T-helper 1 cell treated with Interleukin-12 subunit alpha and Interleukin-12 subunit beta and Interleukin-4 antibody, amounts not matched to agents 30 ng/mL and 1 ng/mL, for 36 hours (primary cell): ENCODE results near the gene UGT1A3. TPM values are rescaled to one million over a fixed set of nuclear protein-coding genes. Genes with fewer than 3 reads are reported as not detected.

Experiments used
- intact Hi-C: fragments of 100-400 bp; cut with micrococcal nuclease; formaldehyde crosslinking; loops from one replicate; pipeline ENCODE4 v1.15.1; 2024
- total RNA-seq: library from RNA; stranded (reverse); gene quantifications from 2 replicates; pipeline ENCODE4 v1.2.3, GENCODE V29; 2022

The UGT1A3 gene
- total RNA-seq, 1 donor from 2014 or later: not detected

DNA sequence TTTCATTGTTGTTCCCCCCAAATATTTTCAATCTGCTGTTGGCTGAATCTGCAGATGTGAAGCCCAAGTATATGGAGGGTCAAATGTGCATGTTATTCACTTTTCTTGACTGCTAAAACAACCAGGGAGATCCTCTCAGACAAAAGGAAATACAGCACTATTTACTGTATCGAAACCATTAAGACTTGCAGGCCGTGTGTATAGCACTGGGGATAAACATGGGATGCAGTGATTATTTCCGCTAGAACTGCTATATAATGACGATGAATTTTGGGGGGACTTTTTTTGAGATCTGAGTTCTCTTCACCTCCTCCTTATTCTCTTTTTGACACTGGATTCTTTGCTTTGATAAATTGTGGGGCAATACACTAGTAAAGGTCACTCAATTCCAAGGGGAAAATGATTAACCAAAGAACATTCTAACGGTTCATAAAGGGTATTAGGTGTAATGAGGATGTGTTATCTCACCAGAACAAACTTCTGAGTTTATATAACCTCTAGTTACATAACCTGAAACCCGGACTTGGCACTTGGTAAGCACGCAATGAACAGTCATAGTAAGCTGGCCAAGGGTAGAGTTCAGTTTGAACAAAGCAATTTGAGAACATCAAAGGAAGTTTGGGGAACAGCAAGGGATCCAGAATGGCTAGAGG lies 27.7 kb downstream of the UGT1A3 start:
- intact Hi-C loops: no loop called here

GRCh38 chr2:233758141-233758540 lies 29.3 kb downstream of the UGT1A3 start:
- intact Hi-C loops: no loop called here

DNA sequence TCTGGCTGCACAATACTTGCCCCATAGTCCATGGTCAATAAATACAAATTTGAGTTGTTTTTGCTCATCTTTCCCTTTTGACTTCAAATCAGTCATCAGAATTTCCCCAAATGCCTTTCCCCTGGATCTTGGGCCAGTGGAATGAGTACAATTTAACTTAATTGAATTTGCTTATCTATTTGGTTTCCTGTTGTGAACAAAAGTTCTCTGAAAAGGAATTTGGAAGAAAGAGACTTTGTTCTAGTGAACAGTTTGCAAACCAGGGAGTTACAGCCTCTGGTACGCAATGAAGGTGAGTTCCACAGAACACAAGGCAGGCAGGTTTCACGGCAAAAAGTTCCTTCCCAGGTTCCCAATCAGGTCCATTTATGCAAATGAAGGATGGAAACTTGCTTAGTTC lies 30.0 kb downstream of the UGT1A3 start:
- intact Hi-C loops: no loop called here

- intact Hi-C loops: no loop called here
These were observed 31.2 kb downstream of the UGT1A3 start, which contains the start of gene UGT1A1 for GRCh38 chr2:233760043-233760442. Gene UGT1A1, plus strand, starts transcription at chr2:233760270. Its CDS starts 18 bp downstream, at chr2:233760288.

DNA sequence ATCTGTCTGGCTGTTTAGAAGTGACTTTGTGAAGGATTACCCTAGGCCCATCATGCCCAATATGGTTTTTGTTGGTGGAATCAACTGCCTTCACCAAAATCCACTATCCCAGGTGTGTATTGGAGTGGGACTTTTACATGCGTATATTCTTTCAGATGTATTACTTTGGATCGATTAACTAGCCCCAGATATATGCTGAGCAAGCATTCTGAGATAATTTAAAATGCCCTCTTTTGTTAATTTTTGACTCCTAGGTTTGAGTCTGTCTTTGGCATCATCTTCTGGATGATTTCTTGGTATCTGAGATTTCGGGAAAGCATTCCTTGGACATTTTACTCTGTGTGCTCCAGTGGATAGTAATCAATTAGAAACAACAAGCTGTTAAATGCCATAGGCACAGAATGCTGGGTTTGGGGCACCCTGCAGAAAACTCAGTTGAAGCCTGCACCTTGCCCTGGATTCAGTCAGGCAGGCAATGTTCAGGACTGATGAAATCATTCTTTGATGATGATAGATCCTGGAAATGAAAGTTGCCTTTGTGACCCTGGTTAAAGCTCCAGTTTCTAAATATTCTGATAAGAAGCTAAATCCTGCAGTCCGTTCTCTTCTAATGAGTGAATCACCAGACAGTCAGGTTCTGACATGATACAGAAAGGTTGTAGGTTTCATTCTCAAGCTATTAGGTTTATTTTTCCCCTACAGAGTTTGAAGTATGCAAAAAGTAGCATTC lies 32.4 kb downstream of the UGT1A3 start:
- intact Hi-C loops: no loop called here

DNA sequence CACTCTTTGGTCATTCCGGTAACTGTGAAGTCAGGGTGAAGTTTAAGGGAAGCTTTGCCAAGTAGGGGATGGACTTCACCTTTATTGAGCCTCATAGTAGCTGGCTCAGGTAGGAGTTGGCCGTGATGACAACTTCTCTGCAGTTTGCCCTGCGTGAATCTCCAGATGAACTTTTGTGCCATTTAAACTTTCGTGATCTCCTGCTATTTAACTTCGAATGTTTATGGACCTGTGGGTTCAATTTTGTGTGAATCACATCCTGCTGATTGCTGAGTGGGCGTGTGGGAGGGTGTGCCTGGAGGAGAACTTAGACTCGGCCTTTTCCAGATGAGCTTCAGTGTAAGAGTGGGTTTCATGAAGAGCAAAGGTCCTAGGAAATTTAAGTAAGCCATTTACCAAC lies 35.4 kb downstream of the UGT1A3 start:
- intact Hi-C loops: no loop called here

DNA sequence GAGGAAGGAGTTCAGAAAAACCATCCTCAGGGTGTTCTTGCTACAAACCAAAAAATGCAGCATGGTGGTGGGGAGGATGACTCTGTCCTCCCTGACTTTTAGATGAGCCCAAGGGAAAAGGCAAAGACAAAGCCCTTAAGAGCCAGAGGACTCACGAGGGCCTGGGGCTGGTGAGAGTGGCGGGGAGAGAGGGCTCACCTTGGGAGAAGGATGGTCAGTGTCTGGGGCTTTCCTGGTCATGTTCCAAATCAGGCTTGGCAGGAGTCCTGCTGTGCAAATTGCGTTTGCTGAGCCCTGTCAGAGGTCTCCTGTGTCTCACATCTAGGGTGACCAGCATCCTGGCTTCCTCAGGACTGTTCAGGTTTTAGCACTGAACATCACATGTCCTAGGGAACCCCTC lies 35.9 kb downstream of the UGT1A3 start:
- intact Hi-C loops: no loop called here

GRCh38 chr2:233766416-233766815 lies 37.6 kb downstream of the UGT1A3 start:
- intact Hi-C loops: no loop called here

- intact Hi-C loops: no loop called here
These were observed 39.2 kb downstream of the UGT1A3 start for GRCh38 chr2:233768076-233768475.

GRCh38 chr2:233769260-233769659 lies 40.4 kb downstream of the UGT1A3 start:
- intact Hi-C loops: no loop called here

DNA sequence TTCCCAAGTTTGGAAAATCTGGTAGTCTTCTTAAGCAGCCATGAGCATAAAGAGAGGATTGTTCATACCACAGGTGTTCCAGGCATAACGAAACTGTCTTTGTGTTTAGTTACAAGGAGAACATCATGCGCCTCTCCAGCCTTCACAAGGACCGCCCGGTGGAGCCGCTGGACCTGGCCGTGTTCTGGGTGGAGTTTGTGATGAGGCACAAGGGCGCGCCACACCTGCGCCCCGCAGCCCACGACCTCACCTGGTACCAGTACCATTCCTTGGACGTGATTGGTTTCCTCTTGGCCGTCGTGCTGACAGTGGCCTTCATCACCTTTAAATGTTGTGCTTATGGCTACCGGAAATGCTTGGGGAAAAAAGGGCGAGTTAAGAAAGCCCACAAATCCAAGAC lies 43.3 kb downstream of the UGT1A3 start:
- intact Hi-C loops: no loop called here

DNA sequence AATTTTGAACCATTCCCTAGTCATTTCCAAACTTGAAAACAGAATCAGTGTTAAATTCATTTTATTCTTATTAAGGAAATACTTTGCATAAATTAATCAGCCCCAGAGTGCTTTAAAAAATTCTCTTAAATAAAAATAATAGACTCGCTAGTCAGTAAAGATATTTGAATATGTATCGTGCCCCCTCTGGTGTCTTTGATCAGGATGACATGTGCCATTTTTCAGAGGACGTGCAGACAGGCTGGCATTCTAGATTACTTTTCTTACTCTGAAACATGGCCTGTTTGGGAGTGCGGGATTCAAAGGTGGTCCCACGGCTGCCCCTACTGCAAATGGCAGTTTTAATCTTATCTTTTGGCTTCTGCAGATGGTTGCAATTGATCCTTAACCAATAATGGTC lies 43.7 kb downstream of the UGT1A3 start:
- intact Hi-C loops: no loop called here

DNA sequence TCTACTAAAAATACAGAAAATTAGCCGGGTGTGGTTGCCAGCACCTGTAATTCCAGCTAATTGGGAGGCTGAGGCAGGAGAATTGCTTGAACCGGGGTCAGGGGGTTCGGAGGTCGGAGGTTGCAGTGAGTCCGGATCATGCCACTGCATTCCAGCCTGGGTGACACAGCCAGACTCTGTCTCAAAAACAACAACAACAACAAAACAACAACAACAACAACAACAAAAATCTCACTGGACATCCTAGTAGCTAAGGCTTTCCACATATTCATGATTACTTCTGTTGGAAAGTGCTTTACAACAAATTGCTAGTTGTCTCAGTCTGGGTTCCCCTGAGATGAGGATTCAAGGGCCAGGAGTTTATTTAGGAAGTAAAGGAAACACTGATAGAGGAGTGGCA lies 45.0 kb downstream of the UGT1A3 start:
- intact Hi-C loops: no loop called here

DNA sequence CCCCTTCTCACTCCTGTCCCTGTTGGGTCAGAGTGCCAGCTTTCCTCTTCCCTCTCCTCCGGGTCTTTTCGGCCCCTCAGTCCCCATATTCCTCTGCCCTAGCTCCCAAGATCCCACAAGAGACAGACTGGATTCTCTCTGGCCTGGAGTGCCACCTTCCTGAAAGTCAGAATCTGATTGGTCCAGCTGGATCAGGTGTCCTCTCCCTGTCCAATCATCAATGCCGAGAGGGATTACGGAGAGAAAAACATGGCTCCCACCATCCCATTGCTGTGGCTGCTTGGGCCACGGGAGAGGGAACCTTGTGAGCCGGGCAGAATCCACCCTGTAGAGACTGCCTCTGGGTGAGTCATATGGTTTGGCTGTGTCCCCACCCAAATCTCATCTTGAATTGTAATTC lies 46.6 kb downstream of the UGT1A3 start:
- intact Hi-C loops: no loop called here

- intact Hi-C loops: no loop called here
These were observed 49.2 kb downstream of the UGT1A3 start, which contains the start of gene MROH2A for GRCh38 chr2:233778030-233778429. Gene MROH2A, plus strand, starts transcription at chr2:233778330. Its CDS starts 1,029 bp downstream, at chr2:233779359.

DNA sequence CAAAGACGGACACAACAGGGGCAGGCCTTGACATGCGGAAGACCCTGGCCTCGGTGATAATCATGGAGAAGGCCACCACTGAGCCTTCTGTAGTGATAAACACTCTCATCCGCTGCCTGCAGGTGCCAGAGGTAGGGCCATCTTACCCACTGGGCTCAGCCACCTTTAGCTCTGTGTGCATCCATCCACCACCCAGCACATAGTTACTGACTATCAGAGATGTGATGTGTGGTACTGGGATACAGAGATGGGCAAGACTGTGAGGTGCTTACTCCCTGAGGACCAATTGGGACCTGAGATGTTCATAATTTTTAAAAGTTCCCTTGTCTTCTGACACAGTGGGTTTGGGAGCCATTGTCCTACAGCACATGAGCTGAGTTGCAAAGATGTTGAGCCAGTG lies 50.9 kb downstream of the UGT1A3 start:
- intact Hi-C loops: no loop called here

DNA sequence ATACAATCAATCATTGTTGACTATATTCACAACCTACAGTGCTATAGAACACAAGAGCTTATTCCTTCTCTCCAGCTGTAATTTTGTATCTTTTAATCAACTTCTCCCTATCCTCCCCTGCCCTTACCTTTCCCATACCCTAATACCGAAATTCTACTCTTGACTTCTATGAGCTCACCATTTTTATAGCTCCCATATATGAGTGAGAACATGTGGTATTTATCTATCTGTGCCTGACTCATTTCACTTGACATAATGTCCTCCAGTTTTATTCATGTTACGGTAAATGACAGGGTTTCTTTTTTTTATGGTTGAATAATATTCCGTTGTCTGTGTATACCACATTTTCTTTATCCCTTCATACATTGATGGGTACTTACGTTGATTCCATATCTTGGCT lies 51.9 kb downstream of the UGT1A3 start:
- intact Hi-C loops: no loop called here

GRCh38 chr2:233789554-233789953 lies 60.7 kb downstream of the UGT1A3 start:
- intact Hi-C loops: no loop called here

GRCh38 chr2:233791151-233791882 lies 62.5 kb downstream of the UGT1A3 start:
- intact Hi-C loops: loop anchor here (10.0 kb wide), 1 partner anchor 1583 kb away; no protein-coding TSS in a partner anchor

DNA sequence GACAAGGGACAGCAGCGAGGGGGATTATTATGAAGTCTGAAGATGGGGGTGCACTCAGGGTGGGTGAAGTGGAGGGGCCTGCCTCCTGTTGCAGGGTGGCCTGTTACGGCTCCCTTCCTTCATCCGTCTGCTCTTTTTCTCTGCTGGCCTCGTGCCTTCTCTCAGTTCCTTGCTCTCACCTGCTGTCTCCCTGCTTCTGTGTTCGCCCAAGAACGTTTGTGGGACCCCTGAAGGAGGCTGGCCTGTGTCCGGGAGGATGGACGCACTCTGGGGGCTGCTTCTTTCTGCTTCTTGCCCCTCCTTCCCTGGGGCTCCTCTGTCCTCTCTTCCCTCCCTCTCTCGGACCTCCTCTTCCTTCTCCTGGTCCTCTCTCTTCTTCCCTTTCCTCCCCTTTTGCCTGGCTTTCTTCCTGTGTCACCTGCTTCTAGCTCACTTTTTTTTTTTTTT lies 63.1 kb downstream of the UGT1A3 start:
- intact Hi-C loops: loop anchor here (10.0 kb wide), 1 partner anchor 1583 kb away; no protein-coding TSS in a partner anchor

DNA sequence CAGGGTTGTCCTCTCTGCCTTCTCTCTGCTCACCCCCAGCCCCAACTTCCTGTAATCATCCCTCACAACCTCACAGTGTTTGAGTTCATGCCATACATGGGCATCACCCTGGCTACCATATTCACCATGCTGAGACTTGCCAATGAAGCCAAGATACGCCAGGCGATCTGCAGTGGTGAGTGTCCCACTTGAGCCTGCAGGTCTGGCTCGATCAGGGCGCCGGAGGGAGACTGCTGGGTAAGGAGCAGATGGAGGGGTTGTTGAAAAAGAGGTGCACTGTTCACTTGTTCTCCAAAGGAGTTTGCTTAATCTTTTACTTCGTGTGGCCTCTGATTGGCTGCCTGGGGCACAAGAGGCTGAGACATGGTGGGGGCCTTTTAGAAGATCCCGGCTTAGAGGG lies 63.9 kb downstream of the UGT1A3 start:
- intact Hi-C loops: loop anchor here (10.0 kb wide), 1 partner anchor 1582 kb away; no protein-coding TSS in a partner anchor
